HepG2 (cell line): ENCODE data around the gene NDUFS7.

Source experiments
- CBFB ChIP-seq: sonication (generic); formaldehyde crosslinking; IDR thresholded peaks from 2 replicates; pipeline ENCODE4 v1.4.0; 2020; ENCODE audit warnings: missing genetic modification reagents
- GTF3A ChIP-seq: sonication (generic); formaldehyde crosslinking; conservative IDR thresholded peaks from 2 replicates; pipeline ENCODE4 v1.4.0; 2020; ENCODE audit warnings: mild to moderate bottlenecking, missing genetic modification reagents
- SUZ12 ChIP-seq: fragments of 150-350 bp; IDR thresholded peaks from 2 replicates; pipeline ENCODE4 v1.6.1; 2014; ENCODE audit warnings: low read depth, low read length
- ZNF160 ChIP-seq: sonication (generic); formaldehyde crosslinking; IDR thresholded peaks from 2 replicates; pipeline ENCODE4 v1.8.0; 2022; ENCODE audit warnings: mild to moderate bottlenecking, inconsistent platforms, missing genetic modification reagents
- TF ChIP-seq, protein P1 (sequence below): sonication (generic); formaldehyde crosslinking; IDR thresholded peaks from 2 replicates; pipeline ENCODE4 v1.4.0; 2020; ENCODE audit warnings: missing genetic modification reagents
- TF ChIP-seq, protein P2 (sequence below): sonication (generic); formaldehyde crosslinking; IDR thresholded peaks from 2 replicates; pipeline ENCODE4 v1.4.0; 2020; ENCODE audit warnings: mild to moderate bottlenecking, missing genetic modification reagents

- TF ChIP-seq, protein P1, sequence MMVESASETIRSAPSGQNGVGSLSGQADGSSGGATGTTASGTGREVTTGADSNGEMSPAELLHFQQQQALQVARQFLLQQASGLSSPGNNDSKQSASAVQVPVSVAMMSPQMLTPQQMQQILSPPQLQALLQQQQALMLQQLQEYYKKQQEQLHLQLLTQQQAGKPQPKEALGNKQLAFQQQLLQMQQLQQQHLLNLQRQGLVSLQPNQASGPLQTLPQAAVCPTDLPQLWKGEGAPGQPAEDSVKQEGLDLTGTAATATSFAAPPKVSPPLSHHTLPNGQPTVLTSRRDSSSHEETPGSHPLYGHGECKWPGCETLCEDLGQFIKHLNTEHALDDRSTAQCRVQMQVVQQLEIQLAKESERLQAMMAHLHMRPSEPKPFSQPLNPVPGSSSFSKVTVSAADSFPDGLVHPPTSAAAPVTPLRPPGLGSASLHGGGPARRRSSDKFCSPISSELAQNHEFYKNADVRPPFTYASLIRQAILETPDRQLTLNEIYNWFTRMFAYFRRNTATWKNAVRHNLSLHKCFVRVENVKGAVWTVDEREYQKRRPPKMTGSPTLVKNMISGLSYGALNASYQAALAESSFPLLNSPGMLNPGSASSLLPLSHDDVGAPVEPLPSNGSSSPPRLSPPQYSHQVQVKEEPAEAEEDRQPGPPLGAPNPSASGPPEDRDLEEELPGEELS = no peak
- TF ChIP-seq ZNF160 (CRISPR knock-in tag) = no peak
- TF ChIP-seq GTF3A (CRISPR knock-in tag) = no peak
- no peak for TF ChIP-seq SUZ12
- TF ChIP-seq, protein P2, sequence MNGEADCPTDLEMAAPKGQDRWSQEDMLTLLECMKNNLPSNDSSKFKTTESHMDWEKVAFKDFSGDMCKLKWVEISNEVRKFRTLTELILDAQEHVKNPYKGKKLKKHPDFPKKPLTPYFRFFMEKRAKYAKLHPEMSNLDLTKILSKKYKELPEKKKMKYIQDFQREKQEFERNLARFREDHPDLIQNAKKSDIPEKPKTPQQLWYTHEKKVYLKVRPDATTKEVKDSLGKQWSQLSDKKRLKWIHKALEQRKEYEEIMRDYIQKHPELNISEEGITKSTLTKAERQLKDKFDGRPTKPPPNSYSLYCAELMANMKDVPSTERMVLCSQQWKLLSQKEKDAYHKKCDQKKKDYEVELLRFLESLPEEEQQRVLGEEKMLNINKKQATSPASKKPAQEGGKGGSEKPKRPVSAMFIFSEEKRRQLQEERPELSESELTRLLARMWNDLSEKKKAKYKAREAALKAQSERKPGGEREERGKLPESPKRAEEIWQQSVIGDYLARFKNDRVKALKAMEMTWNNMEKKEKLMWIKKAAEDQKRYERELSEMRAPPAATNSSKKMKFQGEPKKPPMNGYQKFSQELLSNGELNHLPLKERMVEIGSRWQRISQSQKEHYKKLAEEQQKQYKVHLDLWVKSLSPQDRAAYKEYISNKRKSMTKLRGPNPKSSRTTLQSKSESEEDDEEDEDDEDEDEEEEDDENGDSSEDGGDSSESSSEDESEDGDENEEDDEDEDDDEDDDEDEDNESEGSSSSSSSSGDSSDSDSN = no peak
- no peak for TF ChIP-seq CBFB (CRISPR knock-in tag)
Measured at GRCh38 chr19:1399079-1399478, 15.4 kb downstream of the NDUFS7 start.
